Kidney epithelial cell (primary cell): ENCODE data around the gene PRIMPOL. TPM values are rescaled to one million over a fixed set of nuclear protein-coding genes. Genes with fewer than 3 reads are reported as not detected.
"Not testable (repeated sequence)": the region's sequence is repeated elsewhere in the genome, so short reads cannot be mapped to it uniquely, and the experiment has no call there.

Experiments used
- DNase-seq: peaks from one replicate; pipeline ENCODE4 v3.0.0-alpha.2; 2010; ENCODE audit warnings: low read depth
- H3K27me3 ChIP-seq: 2 replicates; pipeline ENCODE4 v1.6.0; 2011; ENCODE audit warnings: low read length; ENCODE audit not compliant: control insufficient read depth, insufficient read depth
- H3K36me3 ChIP-seq: 2 replicates; pipeline ENCODE4 v1.5.1; 2011; ENCODE audit warnings: low read length; ENCODE audit not compliant: control insufficient read depth, insufficient read depth
- H3K4me3 ChIP-seq: 2 replicates; pipeline ENCODE4 v1.5.1; 2011; ENCODE audit warnings: low read depth, mild to moderate bottlenecking, control low read depth, low read length
- total RNA-seq: library from RNA; depleted of rRNA; stranded (reverse); fragments of >200 nt; gene quantifications from 2 replicates; pipeline ENCODE4 v1.2.3, GENCODE V29; 2015
- TF ChIP-seq, protein P1 (sequence below): IDR thresholded peaks from 2 replicates; pipeline ENCODE4 v1.5.1; 2011; ENCODE audit warnings: mild to moderate bottlenecking, moderate library complexity, low read length, control low read depth, inconsistent platforms; ENCODE audit not compliant: insufficient read depth, poor library complexity, severe bottlenecking

Gene PRIMPOL
- total RNA-seq, 1 donor from 2014 or later = 12.3 TPM

DNA sequence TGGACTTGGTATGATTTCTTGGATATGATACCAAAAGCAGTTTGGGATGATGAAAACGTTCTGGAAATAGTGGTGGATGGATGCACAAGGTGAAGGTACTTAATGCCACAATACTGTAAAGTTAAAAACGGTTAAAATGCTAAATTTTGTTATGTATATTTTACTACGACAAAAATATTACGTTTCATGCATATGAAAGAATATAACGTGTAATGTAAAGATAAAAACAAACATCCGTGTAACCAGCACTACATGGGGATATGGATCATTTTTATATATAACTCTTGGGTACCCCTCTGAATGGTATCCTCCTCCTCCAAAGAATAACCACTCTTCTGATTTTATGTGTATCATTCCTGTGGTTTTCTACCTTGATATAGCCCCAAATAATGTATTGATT, 85.2 kb downstream of the PRIMPOL start:
- TF ChIP-seq, protein P1, sequence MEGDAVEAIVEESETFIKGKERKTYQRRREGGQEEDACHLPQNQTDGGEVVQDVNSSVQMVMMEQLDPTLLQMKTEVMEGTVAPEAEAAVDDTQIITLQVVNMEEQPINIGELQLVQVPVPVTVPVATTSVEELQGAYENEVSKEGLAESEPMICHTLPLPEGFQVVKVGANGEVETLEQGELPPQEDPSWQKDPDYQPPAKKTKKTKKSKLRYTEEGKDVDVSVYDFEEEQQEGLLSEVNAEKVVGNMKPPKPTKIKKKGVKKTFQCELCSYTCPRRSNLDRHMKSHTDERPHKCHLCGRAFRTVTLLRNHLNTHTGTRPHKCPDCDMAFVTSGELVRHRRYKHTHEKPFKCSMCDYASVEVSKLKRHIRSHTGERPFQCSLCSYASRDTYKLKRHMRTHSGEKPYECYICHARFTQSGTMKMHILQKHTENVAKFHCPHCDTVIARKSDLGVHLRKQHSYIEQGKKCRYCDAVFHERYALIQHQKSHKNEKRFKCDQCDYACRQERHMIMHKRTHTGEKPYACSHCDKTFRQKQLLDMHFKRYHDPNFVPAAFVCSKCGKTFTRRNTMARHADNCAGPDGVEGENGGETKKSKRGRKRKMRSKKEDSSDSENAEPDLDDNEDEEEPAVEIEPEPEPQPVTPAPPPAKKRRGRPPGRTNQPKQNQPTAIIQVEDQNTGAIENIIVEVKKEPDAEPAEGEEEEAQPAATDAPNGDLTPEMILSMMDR = no peak
- no peaks in the 10 kb centered on the region for H3K27me3 ChIP-seq
- peak overlapping the region; percentile 59 for H3K4me3 ChIP-seq
- no peak for DNase-seq
- H3K36me3 ChIP-seq = no peaks in the 10 kb centered on the region

- H3K4me3 ChIP-seq, DNase-seq, H3K36me3 ChIP-seq, H3K27me3 ChIP-seq: not testable (repeated sequence)
Observed at GRCh38 chr4:184739575-184739974, 90.0 kb downstream of the PRIMPOL start.

- DNase-seq = no peak
- H3K36me3 ChIP-seq = no peaks in the 10 kb centered on the region
- H3K27me3 ChIP-seq = no peaks in the 10 kb centered on the region
- no peak overlapping the region for H3K4me3 ChIP-seq
- TF ChIP-seq, protein P1 = no peak
Observed at GRCh38 chr4:184740980-184741391, 91.4 kb downstream of the PRIMPOL start.

DNA sequence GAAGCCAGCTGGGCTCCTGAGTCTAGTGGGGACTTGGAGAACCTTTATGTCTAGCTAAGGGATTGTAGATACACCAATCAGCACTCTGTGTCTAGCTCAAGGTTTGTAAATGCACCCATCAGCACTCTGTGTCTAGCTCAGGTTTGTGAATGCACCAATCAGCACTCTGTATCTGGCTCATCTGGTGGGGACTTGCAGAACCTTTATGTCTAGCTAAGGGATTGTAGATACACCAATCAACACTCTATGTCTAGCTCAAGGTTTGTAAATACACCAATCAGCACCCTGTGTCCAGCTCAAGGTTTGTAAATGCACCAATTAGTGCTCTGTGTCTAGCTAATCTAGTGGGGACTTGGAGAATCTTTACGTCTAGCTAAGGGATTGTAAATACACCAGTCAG, 92.1 kb downstream of the PRIMPOL start:
- DNase-seq, H3K27me3 ChIP-seq, H3K4me3 ChIP-seq, H3K36me3 ChIP-seq: not testable (repeated sequence)

- H3K27me3 ChIP-seq = no peaks in the 10 kb centered on the region
- TF ChIP-seq, protein P1 = no peak
- no peaks in the 10 kb centered on the region for H3K36me3 ChIP-seq
- H3K4me3 ChIP-seq = no peak overlapping the region
- no peak for DNase-seq
Observed at GRCh38 chr4:184743650-184744049, 94.1 kb downstream of the PRIMPOL start.

- Histone ChIP-seq H3K36me3 (no peaks in the 10 kb centered on the region), H3K4me3 (no peak overlapping the region), H3K27me3 (no peaks in the 10 kb centered on the region)
- DNase-seq = no peak
- TF ChIP-seq, protein P1 = no peak
Observed at GRCh38 chr4:184744236-184744635, 94.7 kb downstream of the PRIMPOL start.

Other genes with a start within 250 kb of the PRIMPOL start
- 30.4 and 36.4 TPM in 2 replicates for gene IRF2, start 175.2 kb upstream of the PRIMPOL start, total RNA-seq
- 42.9 and 51.0 TPM in 2 replicates for gene CASP3, start 291 bp upstream of the PRIMPOL start, total RNA-seq
- gene CENPU, start 84.4 kb downstream of the PRIMPOL start, total RNA-seq = 5.9 and 8.7 TPM in 2 replicates
- 35.0 and 42.9 TPM in 2 replicates for gene ACSL1, start 176.2 kb downstream of the PRIMPOL start, total RNA-seq